Keratinocyte (primary cell): ENCODE data around the gene NRBF2. TPM values are rescaled to one million over a fixed set of nuclear protein-coding genes. Genes with fewer than 3 reads are reported as not detected.

Source experiments
- DNase-seq: peaks from one replicate; pipeline ENCODE4 v3.0.0-alpha.2; 2011; ENCODE audit warnings: low read depth, missing footprints, low spot score
- FAIRE-seq: peaks from 2 replicates; lab custom pipeline; 2011; peaks lifted over from hg19 to GRCh38; lab: Jason Lieb, UNC
- H2AFZ ChIP-seq: 2 replicates; pipeline ENCODE4 v1.6.0; 2012; ENCODE audit warnings: low read length, control low read depth, inconsistent platforms; ENCODE audit not compliant: control insufficient read depth
- H3K27ac ChIP-seq: 2 replicates; pipeline ENCODE4 v1.5.1; 2011; ENCODE audit warnings: low read length; ENCODE audit not compliant: control insufficient read depth, insufficient read depth
- H3K27me3 ChIP-seq: 3 replicates; pipeline ENCODE4 v1.6.0; 2011; ENCODE audit warnings: low read length; ENCODE audit not compliant: control insufficient read depth, insufficient read depth; ENCODE audit errors: extremely low read depth
- H3K36me3 ChIP-seq, 2 experiments: 2 replicates in 1 of 2; 3 replicates in 1 of 2; pipeline ENCODE4 v1.5.1; 2011; ENCODE audit warnings: low read length in 2 of 2, mild to moderate bottlenecking in 1 of 2; ENCODE audit not compliant: control insufficient read depth in 2 of 2, insufficient read depth in 2 of 2; ENCODE audit errors: extremely low read depth in 1 of 2
- H3K4me1 ChIP-seq: 3 replicates; pipeline ENCODE4 v1.5.1; 2011; ENCODE audit warnings: low read length; ENCODE audit not compliant: control insufficient read depth, insufficient read depth; ENCODE audit errors: extremely low read depth
- H3K4me2 ChIP-seq: 3 replicates; pipeline ENCODE4 v1.6.0; 2011; ENCODE audit warnings: low read depth, low read length; ENCODE audit not compliant: control insufficient read depth, insufficient read depth; ENCODE audit errors: extremely low read depth
- H3K4me3 ChIP-seq, 3 experiments: fragments of 200-600 bp in 1 of 3; sonication (generic) in 1 of 3; 2 replicates in 2 of 3; 3 replicates in 1 of 3; pipeline ENCODE4 v1.5.1; 2011 to 2016; ENCODE audit warnings: low read length in 3 of 3, mild to moderate bottlenecking in 3 of 3, control low read depth in 2 of 3, inconsistent platforms in 1 of 3, low read depth in 1 of 3, mixed read lengths in 1 of 3, mixed run types in 1 of 3, moderate library complexity in 1 of 3; ENCODE audit not compliant: control insufficient read depth in 2 of 3, insufficient read depth in 2 of 3; ENCODE audit errors: extremely low read depth in 1 of 3
- H3K79me2 ChIP-seq: 2 replicates; pipeline ENCODE4 v1.6.0; 2012; ENCODE audit warnings: low read length; ENCODE audit not compliant: control insufficient read depth, insufficient read depth
- H3K9ac ChIP-seq: 3 replicates; pipeline ENCODE4 v1.6.0; 2011; ENCODE audit warnings: low read length; ENCODE audit not compliant: control insufficient read depth, insufficient read depth; ENCODE audit errors: extremely low read depth
- H3K9me1 ChIP-seq: 3 replicates; pipeline ENCODE4 v1.6.0; 2011; ENCODE audit warnings: low read length; ENCODE audit not compliant: control insufficient read depth, insufficient read depth; ENCODE audit errors: extremely low read depth
- H3K9me3 ChIP-seq: 2 replicates; pipeline ENCODE4 v1.5.1; 2012; ENCODE audit warnings: low read depth, low read length; ENCODE audit not compliant: control insufficient read depth
- H4K20me1 ChIP-seq: 3 replicates; pipeline ENCODE4 v1.6.0; 2011; ENCODE audit warnings: low read length; ENCODE audit not compliant: control insufficient read depth, insufficient read depth; ENCODE audit errors: extremely low read depth
- EZH2 ChIP-seq: IDR thresholded peaks from one replicate; pipeline ENCODE4 v1.6.1; 2012; ENCODE audit warnings: inconsistent platforms, mild to moderate bottlenecking, low read length, moderate library complexity
- dilution Hi-C: fragments of 300-500 bp; cut with MboI; formaldehyde crosslinking; loops from one replicate; pipeline ENCODE4 v1.7.0; 2020; ENCODE audit warnings: low sequenced_read_pairs; ENCODE audit not compliant: extremely low pct_ligation_motif_present
- polyA plus RNA-seq, 5 experiments: library from polyadenylated mRNA; depleted of rRNA in 3 of 5; stranded (reverse) in 3 of 5; stranded (forward) in 1 of 5; unstranded in 1 of 5; fragments of >200 nt; gene quantifications; 1 replicate in 1 of 5; 2 replicates in 3 of 5; 3 replicates in 1 of 5; pipeline versions ENCODE4 v1.2.1 to v1.2.3, GENCODE V29; 2011 to 2012; ENCODE audit warnings: missing spikeins in 2 of 5, low read depth in 1 of 5, low replicate concordance in 1 of 5
- TF ChIP-seq, protein P1 (sequence below), 3 experiments: IDR thresholded peaks in 1 of 3; conservative IDR thresholded peaks in 1 of 3; optimal IDR thresholded peaks in 1 of 3; 2 replicates in 2 of 3; 3 replicates in 1 of 3; pipeline versions ENCODE3 to v1.5.1; 2011; ENCODE audit warnings: low read length in 3 of 3, mild to moderate bottlenecking in 3 of 3, moderate library complexity in 2 of 3, control low read depth in 1 of 3, inconsistent platforms in 1 of 3; ENCODE audit not compliant: insufficient read depth in 2 of 3; ENCODE audit errors: extremely low read depth in 1 of 3

Gene NRBF2
- polyA plus RNA-seq, 1 donor (not counting 4 experiments of a cell fraction or from before 2014, with no cell fraction given): 31.1 TPM

GRCh38 chr10:63197344-63198092 lies 64.4 kb downstream of the NRBF2 start:
- no peak for FAIRE-seq
- TF ChIP-seq, protein P1, sequence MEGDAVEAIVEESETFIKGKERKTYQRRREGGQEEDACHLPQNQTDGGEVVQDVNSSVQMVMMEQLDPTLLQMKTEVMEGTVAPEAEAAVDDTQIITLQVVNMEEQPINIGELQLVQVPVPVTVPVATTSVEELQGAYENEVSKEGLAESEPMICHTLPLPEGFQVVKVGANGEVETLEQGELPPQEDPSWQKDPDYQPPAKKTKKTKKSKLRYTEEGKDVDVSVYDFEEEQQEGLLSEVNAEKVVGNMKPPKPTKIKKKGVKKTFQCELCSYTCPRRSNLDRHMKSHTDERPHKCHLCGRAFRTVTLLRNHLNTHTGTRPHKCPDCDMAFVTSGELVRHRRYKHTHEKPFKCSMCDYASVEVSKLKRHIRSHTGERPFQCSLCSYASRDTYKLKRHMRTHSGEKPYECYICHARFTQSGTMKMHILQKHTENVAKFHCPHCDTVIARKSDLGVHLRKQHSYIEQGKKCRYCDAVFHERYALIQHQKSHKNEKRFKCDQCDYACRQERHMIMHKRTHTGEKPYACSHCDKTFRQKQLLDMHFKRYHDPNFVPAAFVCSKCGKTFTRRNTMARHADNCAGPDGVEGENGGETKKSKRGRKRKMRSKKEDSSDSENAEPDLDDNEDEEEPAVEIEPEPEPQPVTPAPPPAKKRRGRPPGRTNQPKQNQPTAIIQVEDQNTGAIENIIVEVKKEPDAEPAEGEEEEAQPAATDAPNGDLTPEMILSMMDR (optimal IDR thresholded peaks at IDR 0.05 in 1 of 3, IDR thresholded peaks at IDR 0.05 in 1 of 3, conservative IDR thresholded peaks at IDR 0.05 in 1 of 3; ENCODE audit: extremely low read depth in 1 of 3, insufficient read depth in 2 of 3, low read length in 3 of 3): no peak
- no peak for TF ChIP-seq EZH2
- H3K4me2 ChIP-seq: no peak overlapping the region
- DNase-seq: no peak
- H3K4me3 ChIP-seq: no peak overlapping the region
- H2AFZ ChIP-seq: no peak overlapping the region
- peaks cover 2% of the 10 kb centered on the region for H3K79me2 ChIP-seq
- no peaks in the 10 kb centered on the region for H4K20me1 ChIP-seq
- no peaks in the 10 kb centered on the region for H3K9me3 ChIP-seq
- dilution Hi-C loops: no loop called here
- no peaks in the 10 kb centered on the region for H3K4me1 ChIP-seq
- H3K27me3 ChIP-seq: no peaks in the 10 kb centered on the region
- no peaks in the 10 kb centered on the region for H3K9me1 ChIP-seq
- no peak overlapping the region for H3K27ac ChIP-seq
- H3K36me3 ChIP-seq: peaks cover 12 to 16% of the 10 kb centered on the region in 2 experiments
- H3K9ac ChIP-seq: no peak overlapping the region

GRCh38 chr10:63199716-63200115 lies 66.6 kb downstream of the NRBF2 start:
- H3K79me2 ChIP-seq: peaks cover 5% of the 10 kb centered on the region
- H3K36me3 ChIP-seq: peaks cover 11 to 12% of the 10 kb centered on the region in 2 experiments

More at GRCh38 chr10:63199716-63200115, 66.6 kb downstream of the NRBF2 start:
- Histone ChIP-seq H3K4me3 (no peak overlapping the region), H3K9ac (no peak overlapping the region), H3K9me3 (no peaks in the 10 kb centered on the region), H3K4me2 (no peak overlapping the region), H2AFZ (no peak overlapping the region), H3K9me1 (no peaks in the 10 kb centered on the region), H4K20me1 (no peaks in the 10 kb centered on the region), H3K4me1 (no peaks in the 10 kb centered on the region), H3K27ac (no peak overlapping the region), H3K27me3 (no peaks in the 10 kb centered on the region)
- FAIRE-seq (no peak), DNase-seq (no peak)
- no peak for TF ChIP-seq EZH2
- dilution Hi-C loops: no loop called here
